ENCODE results near the gene CLIC5.

Gene CLIC5

DNA sequence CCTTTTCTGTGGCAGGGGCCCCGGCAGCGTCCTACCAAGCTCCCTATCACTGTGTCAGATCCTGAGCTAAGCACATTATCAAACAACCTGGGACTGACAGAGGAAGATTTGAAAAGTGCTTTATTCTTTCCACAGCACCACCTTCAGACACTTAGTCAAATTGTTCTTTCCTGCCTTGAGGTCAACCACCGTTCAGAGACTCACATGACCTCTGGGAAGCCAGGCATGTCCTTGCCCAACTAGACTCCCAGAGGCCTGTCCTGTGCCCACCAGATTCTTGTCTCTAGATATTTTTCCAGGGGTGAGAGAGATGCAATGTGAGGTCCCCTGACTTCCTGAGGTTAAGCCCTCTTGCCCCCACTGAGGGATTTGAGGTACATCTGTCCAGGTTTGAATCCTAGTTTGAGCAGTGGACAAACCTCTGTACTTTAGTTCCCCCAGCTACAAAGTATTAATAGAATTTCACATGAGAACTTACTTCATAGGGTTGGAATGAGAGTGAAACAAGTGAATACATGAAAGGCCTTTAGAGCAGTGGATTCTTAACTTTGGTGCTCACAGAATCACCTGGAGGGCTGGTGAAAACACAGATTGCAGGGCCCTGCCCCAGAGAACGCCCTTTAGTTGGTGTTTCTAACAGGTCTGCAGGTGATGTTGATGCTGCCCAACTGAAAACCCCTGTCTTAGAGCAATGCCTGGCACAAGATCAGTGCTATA is 179.8 kb downstream of the CLIC5 start:
- no peak for DNase-seq

DNA sequence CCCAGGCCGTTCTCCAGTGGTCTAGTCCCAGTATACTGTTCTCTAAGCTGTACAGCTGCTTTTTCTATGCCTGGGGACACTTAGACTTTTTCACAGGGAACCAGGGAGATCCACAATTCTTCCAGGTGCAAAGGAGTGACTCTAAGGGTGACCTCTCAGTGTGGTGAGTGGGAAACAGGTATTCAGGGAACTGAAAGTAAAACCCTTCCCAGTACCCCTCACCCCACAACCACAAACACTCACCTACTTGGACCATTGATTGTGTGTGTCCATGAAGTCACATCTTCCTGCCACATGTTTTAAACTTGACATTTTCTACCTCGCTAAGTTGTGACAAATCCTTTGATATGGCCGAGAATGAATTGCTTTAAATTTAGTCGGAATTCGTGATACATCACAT is 183.6 kb downstream of the CLIC5 start:
- DNase-seq = no peak
